OCI-LY3 (cell line): ENCODE data around the gene SCARB1.

Experiments
- H2AFZ ChIP-seq: fragments of 200-600, 300-600 bp; shearing (Covaris generic); 2 replicates; pipeline ENCODE4 v1.6.0; 2014; ENCODE audit warnings: antibody characterized with exemption, low read depth, low read length
- H3K27ac ChIP-seq: fragments of 200-600, 300-600 bp; sonication (generic); 2 replicates; pipeline ENCODE4 v1.5.1; 2014; ENCODE audit warnings: mild to moderate bottlenecking, low read length, moderate library complexity, mixed read lengths
- H3K27me3 ChIP-seq: fragments of 200-600, 300-600 bp; sonication (generic); 2 replicates; pipeline ENCODE4 v1.6.1; 2014; ENCODE audit warnings: low read depth, low read length, mixed read lengths
- H3K36me3 ChIP-seq: fragments of 200-600, 300-600 bp; sonication (generic); replicated peaks from 2 replicates; pipeline ENCODE3; 2014; ENCODE audit warnings: low read depth, low read length, mixed read lengths
- H3K4me1 ChIP-seq: fragments of 300-600, 200-600 bp; sonication (generic); 2 replicates; pipeline ENCODE4 v1.6.1; 2014; ENCODE audit warnings: low read length, mixed read lengths
- H3K4me2 ChIP-seq: fragments of 200-600, 300-600 bp; sonication (generic); 2 replicates; pipeline ENCODE4 v1.6.1; 2014; ENCODE audit warnings: low read length, mixed read lengths
- H3K4me3 ChIP-seq: fragments of 300-600, 200-600 bp; sonication (generic); 2 replicates; pipeline ENCODE4 v1.5.1; 2014; ENCODE audit warnings: antibody characterized with exemption, mild to moderate bottlenecking, low read length, moderate library complexity
- H3K79me2 ChIP-seq: fragments of 300-600, 200-600 bp; shearing (Covaris generic); 2 replicates; pipeline ENCODE4 v1.6.1; 2014; ENCODE audit warnings: mild to moderate bottlenecking, low read length, mixed read lengths
- H3K9ac ChIP-seq: fragments of 300-600, 200-600 bp; shearing (Covaris generic); 2 replicates; pipeline ENCODE4 v1.6.0; 2014; ENCODE audit warnings: mild to moderate bottlenecking, low read length, moderate library complexity
- H3K9me3 ChIP-seq: fragments of 200-600, 300-600 bp; shearing (Covaris generic); 2 replicates; pipeline ENCODE4 v1.6.1; 2014; ENCODE audit warnings: low read length, mixed read lengths; ENCODE audit not compliant: insufficient read depth
- H4K20me1 ChIP-seq: fragments of 200-600, 300-600 bp; sonication (generic); 2 replicates; pipeline ENCODE4 v1.6.1; 2016; ENCODE audit warnings: low read length, mixed read lengths; ENCODE audit not compliant: insufficient read depth
- EZH2phosphoT487 ChIP-seq: fragments of 200-600 bp; shearing (Covaris generic); IDR thresholded peaks from 2 replicates; pipeline ENCODE4 v1.6.1; 2018; ENCODE audit warnings: antibody characterized with exemption, mixed run types, low read depth
- TF ChIP-seq, protein P1 (sequence below): fragments of 200-600, 300-600 bp; sonication (generic); IDR thresholded peaks from 2 replicates; pipeline ENCODE4 v1.5.1; 2014; ENCODE audit warnings: antibody characterized with exemption, low read length, low read depth

SCARB1 gene

DNA sequence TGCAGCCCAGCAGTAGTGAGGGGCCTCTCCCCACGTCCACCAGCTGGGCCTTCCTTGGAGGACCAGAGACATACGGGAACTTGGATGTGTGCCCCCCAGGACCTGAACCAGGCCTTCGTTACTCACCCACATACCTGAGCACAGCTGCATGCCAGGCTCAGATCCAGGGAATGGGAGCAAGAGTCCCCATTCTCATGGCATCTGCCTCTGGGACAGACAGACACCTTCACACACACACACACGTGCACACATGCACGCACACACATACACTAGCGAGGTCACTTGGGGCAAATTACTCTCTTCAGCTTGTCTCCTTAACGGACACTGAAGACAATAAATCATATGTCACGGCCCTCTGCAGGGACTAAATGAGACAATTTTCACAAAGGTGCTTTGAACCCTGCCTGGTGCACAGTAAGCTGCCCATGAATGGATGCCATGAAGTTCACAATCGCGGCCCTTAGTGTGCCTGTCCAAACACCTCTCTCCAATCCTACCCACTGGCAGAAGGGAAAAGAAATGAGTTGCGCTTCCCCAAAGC lies 5.7 kb downstream of the SCARB1 start:
- peaks cover 18% of the 10 kb centered on the region for H3K4me1 ChIP-seq
- peaks cover 40% of the 10 kb centered on the region for H3K36me3 ChIP-seq
- TF ChIP-seq, protein P1, sequence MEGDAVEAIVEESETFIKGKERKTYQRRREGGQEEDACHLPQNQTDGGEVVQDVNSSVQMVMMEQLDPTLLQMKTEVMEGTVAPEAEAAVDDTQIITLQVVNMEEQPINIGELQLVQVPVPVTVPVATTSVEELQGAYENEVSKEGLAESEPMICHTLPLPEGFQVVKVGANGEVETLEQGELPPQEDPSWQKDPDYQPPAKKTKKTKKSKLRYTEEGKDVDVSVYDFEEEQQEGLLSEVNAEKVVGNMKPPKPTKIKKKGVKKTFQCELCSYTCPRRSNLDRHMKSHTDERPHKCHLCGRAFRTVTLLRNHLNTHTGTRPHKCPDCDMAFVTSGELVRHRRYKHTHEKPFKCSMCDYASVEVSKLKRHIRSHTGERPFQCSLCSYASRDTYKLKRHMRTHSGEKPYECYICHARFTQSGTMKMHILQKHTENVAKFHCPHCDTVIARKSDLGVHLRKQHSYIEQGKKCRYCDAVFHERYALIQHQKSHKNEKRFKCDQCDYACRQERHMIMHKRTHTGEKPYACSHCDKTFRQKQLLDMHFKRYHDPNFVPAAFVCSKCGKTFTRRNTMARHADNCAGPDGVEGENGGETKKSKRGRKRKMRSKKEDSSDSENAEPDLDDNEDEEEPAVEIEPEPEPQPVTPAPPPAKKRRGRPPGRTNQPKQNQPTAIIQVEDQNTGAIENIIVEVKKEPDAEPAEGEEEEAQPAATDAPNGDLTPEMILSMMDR, result no peak
- no peak for TF ChIP-seq EZH2phosphoT487
- H4K20me1 ChIP-seq, result peaks cover 69% of the 10 kb centered on the region
- no peak overlapping the region for H3K27ac ChIP-seq
- no peaks in the 10 kb centered on the region for H3K27me3 ChIP-seq
- H3K4me2 ChIP-seq, result no peak overlapping the region
- no peaks in the 10 kb centered on the region for H3K9me3 ChIP-seq
- no peak overlapping the region for H2AFZ ChIP-seq
- peaks cover 93% of the 10 kb centered on the region for H3K79me2 ChIP-seq
- no peak overlapping the region for H3K4me3 ChIP-seq
- H3K9ac ChIP-seq, result no peak overlapping the region

DNA sequence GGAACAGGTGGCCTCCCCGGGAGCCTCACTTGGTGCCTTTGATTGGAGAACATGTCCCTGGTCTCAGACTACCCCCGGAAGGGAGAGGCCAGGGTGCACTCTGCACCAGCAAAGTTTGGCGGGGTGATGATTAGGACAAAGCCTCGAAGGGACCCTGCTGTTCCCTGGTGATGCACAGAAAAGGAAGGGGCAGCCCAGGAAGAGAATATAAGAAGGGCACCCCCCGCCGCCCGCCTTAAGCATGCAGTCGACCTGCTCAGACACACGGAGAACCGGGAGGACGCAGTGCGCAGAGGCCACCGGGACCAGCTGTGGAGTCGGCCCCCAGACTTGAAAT lies 6.9 kb downstream of the SCARB1 start:
- no peak overlapping the region for H3K27ac ChIP-seq
- peaks cover 42% of the 10 kb centered on the region for H3K36me3 ChIP-seq

DNA sequence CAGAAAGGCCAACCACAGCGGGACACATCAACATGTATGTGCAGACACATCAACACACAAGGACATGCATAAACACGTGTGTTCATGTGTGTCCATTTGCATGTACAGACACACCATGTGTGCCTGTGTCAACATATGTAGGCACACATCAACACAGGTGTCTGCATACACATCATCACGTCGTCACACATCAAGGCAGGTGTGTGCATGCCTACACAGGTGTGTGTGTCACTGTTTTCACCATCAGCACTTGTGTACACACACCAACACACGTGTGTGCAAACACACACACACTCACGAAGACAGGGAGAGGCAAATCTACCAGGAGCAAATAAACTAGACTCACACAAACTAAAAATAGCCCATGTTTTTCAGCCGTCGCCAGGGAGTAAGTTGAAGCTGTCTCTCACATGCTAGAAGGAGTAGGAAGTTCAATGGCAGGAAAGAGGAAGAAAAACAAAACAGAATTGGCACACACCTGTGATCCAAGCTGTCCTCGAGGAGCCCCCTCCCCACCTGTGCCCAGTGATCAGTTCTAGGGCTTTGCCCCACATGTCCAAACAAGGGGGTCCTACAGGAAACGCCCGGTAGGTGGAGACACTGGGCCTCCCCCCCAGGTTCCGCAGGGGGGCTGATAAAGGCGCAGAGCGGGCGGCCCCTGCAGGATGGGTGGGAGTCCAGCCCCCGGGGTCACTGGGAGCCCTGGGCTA lies 7.4 kb downstream of the SCARB1 start:
- Histone ChIP-seq H3K9me3 (no peaks in the 10 kb centered on the region), H3K36me3 (peaks cover 39% of the 10 kb centered on the region), H3K79me2 (peaks cover 93% of the 10 kb centered on the region), H3K4me3 (no peak overlapping the region), H3K27ac (no peak overlapping the region), H3K4me1 (0 out of 2 replicates have a peak, but pooled peaks cover 4% of the 10 kb centered on the region), H3K9ac (no peak overlapping the region), H4K20me1 (peaks cover 70% of the 10 kb centered on the region), H2AFZ (no peak overlapping the region), H3K27me3 (no peaks in the 10 kb centered on the region), H3K4me2 (no peak overlapping the region)
- no peak for TF ChIP-seq EZH2phosphoT487
- TF ChIP-seq, protein P1, result no peak

More for the DNA sequence above, 6.9 kb downstream of the SCARB1 start:
- no peak overlapping the region for H3K4me2 ChIP-seq
- H3K79me2 ChIP-seq, result peaks cover 93% of the 10 kb centered on the region
- H3K27me3 ChIP-seq, result no peaks in the 10 kb centered on the region
- H3K4me1 ChIP-seq, result peaks cover 9% of the 10 kb centered on the region
- H3K9me3 ChIP-seq, result no peaks in the 10 kb centered on the region
- TF ChIP-seq, protein P1, result no peak
- H4K20me1 ChIP-seq, result peaks cover 73% of the 10 kb centered on the region
- no peak overlapping the region for H3K9ac ChIP-seq
- H3K4me3 ChIP-seq, result no peak overlapping the region
- no peak overlapping the region for H2AFZ ChIP-seq

DNA sequence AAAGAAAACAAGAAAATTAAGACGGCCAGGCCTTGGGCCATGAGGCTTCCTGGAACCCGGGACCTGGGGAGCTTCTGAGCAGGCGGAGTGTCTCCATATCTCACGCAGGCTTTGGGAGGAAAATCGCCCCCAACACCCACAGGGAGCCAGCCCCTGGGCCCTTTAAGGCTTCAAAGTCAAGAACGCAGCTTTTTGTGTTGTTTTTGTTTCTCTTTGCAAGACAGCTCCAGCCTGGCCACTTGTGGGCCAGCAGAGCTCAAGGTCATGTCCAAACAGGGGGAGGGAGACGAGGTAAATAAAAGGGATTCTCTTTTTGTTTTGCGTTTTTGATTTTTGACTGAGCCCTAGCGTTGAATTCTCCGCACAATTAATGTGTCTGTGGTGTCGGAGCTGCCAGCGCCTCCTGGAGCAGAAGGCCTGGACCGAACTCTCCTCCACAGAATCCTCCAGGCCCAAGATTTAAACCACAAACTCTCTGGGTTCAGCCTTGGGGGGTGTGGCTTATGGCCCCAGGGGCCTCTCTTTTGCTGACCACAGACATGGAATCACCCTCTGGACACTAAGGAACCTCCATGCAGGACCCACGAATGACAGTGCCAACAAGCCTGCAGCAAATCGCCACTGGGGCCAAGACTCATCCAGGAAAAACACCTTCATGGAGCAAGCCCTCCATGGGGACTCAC lies 8.2 kb downstream of the SCARB1 start:
- H2AFZ ChIP-seq, result no peak overlapping the region

More for the DNA sequence above, 8.2 kb downstream of the SCARB1 start:
- Histone ChIP-seq H3K4me2 (no peak overlapping the region), H3K36me3 (peaks cover 38% of the 10 kb centered on the region), H3K4me1 (0 out of 2 replicates have a peak, but pooled peaks cover 4% of the 10 kb centered on the region), H3K4me3 (no peak overlapping the region), H3K9me3 (no peaks in the 10 kb centered on the region), H4K20me1 (peaks cover 75% of the 10 kb centered on the region), H3K9ac (no peak overlapping the region), H3K27me3 (no peaks in the 10 kb centered on the region), H3K27ac (no peak overlapping the region), H3K79me2 (peaks cover 93% of the 10 kb centered on the region)
- no peak for TF ChIP-seq EZH2phosphoT487
- TF ChIP-seq, protein P1, result no peak
